ENCODE measurements around the gene ATG13. TPM values are rescaled to one million over a fixed set of nuclear protein-coding genes. Genes with fewer than 3 reads are reported as not detected.

ATG13 gene
- total and polyA plus RNA-seq, 2 experiments from 2014 or later: 32.9 to 71.1 TPM

DNA sequence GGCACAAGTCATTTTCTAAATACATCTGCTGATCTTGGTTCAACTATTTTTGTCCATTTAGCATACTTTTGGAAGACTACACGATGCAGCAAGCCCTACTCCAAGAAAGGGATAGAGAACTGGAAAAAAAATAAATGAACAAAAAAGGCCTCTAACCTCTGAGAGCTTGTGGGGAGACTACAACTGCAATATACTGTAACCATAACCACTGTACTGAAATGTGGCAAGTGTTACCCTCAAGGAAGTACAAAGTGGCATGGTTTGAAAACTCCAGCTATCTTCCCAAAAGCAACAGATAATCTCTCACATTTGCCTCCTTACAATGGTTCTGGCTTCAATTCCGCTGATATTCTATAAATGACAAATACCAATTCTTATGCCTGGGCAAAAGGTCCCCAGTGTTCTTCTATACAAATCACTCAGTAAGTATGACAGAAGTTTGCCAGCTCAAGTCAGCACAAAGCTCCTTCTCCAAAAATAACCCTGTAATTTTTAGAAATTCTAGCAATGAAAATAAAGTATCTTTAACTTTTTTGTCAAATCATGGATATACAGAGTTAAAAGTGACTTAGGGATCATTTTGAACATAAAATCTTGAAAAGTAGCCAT is 46.5 kb upstream of the ATG13 start (continued):
- TF ChIP-seq, protein P1, sequence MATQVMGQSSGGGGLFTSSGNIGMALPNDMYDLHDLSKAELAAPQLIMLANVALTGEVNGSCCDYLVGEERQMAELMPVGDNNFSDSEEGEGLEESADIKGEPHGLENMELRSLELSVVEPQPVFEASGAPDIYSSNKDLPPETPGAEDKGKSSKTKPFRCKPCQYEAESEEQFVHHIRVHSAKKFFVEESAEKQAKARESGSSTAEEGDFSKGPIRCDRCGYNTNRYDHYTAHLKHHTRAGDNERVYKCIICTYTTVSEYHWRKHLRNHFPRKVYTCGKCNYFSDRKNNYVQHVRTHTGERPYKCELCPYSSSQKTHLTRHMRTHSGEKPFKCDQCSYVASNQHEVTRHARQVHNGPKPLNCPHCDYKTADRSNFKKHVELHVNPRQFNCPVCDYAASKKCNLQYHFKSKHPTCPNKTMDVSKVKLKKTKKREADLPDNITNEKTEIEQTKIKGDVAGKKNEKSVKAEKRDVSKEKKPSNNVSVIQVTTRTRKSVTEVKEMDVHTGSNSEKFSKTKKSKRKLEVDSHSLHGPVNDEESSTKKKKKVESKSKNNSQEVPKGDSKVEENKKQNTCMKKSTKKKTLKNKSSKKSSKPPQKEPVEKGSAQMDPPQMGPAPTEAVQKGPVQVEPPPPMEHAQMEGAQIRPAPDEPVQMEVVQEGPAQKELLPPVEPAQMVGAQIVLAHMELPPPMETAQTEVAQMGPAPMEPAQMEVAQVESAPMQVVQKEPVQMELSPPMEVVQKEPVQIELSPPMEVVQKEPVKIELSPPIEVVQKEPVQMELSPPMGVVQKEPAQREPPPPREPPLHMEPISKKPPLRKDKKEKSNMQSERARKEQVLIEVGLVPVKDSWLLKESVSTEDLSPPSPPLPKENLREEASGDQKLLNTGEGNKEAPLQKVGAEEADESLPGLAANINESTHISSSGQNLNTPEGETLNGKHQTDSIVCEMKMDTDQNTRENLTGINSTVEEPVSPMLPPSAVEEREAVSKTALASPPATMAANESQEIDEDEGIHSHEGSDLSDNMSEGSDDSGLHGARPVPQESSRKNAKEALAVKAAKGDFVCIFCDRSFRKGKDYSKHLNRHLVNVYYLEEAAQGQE (IDR thresholded peaks at IDR 0.05; ENCODE audit: unreplicated experiment): no peak
- no peak for TF ChIP-seq EZH2phosphoT487 (IDR thresholded peaks at IDR 0.05; ENCODE audit: unreplicated experiment)
- TF ChIP-seq, protein P2, sequence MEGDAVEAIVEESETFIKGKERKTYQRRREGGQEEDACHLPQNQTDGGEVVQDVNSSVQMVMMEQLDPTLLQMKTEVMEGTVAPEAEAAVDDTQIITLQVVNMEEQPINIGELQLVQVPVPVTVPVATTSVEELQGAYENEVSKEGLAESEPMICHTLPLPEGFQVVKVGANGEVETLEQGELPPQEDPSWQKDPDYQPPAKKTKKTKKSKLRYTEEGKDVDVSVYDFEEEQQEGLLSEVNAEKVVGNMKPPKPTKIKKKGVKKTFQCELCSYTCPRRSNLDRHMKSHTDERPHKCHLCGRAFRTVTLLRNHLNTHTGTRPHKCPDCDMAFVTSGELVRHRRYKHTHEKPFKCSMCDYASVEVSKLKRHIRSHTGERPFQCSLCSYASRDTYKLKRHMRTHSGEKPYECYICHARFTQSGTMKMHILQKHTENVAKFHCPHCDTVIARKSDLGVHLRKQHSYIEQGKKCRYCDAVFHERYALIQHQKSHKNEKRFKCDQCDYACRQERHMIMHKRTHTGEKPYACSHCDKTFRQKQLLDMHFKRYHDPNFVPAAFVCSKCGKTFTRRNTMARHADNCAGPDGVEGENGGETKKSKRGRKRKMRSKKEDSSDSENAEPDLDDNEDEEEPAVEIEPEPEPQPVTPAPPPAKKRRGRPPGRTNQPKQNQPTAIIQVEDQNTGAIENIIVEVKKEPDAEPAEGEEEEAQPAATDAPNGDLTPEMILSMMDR (conservative IDR thresholded peaks at IDR 0.05; ENCODE audit: low read depth in 2 of 2): no peak
- TF ChIP-seq POLR2AphosphoS5 (IDR thresholded peaks at IDR 0.05; ENCODE audit: low read depth): no peak
- no peak for TF ChIP-seq STAT1 (IDR thresholded peaks at IDR 0.05; ENCODE audit: unreplicated experiment)
- no peak for TF ChIP-seq JUNB (IDR thresholded peaks at IDR 0.05; ENCODE audit: unreplicated experiment)
- no peak for TF ChIP-seq NANOG (IDR thresholded peaks at IDR 0.05; ENCODE audit: borderline replicate concordance)
- no peak for TF ChIP-seq CREB1 (CRISPR knock-in tag; IDR thresholded peaks at IDR 0.05; ENCODE audit: low read depth)
- no peak for TF ChIP-seq EZH2 (IDR thresholded peaks at IDR 0.05; ENCODE audit: low read depth, unreplicated experiment)

DNA sequence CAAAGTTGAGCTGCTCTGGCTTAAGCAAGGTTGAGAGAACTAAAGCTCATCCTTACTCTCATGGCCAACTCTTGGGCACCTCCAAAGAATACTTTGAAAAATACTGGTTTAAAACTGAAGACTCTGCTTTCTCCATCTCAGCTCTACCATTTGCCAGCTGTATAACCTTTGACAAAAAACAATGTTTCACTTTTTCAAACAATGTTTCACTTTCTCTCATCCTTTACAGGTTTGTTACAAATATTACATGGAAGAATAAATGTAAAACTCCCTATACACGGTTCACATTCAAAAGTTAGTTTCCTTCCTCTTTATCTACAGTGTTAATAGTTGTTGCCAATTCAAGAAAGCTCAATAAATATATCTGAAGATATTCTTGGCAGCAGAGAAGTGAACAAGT is 42.7 kb upstream of the ATG13 start:
- no peak overlapping the region for H3K27ac ChIP-seq (ENCODE audit: low read depth)
- Mint-ChIP-seq H3K4me3 (no peak overlapping the region), H3K27me3 (ENCODE audit: insufficient read depth, low read depth, poor library complexity) (peaks cover 2% of the 10 kb centered on the region), H3K27ac (no peak overlapping the region), H3K4me1 (no peaks in the 10 kb centered on the region), H3K36me3 (ENCODE audit: low read depth) (peaks cover 8% of the 10 kb centered on the region; the same call in 2 of the 3 replicates), H3K9me3 (0 out of 3 replicates have a peak, but pooled peaks cover 3% of the 10 kb centered on the region)
- no peaks in the 10 kb centered on the region for H3K36me3 ChIP-seq (ENCODE audit: insufficient read depth)
- H3K9me2 ChIP-seq (ENCODE audit: insufficient read depth): no peaks in the 10 kb centered on the region
- H2AFZ ChIP-seq: no peak overlapping the region
- H3K4me2 ChIP-seq: no peak overlapping the region
- peaks cover 92% of the 10 kb centered on the region for H3K79me2 ChIP-seq (replicated peaks; ENCODE audit: insufficient read depth)
- no peaks in the 10 kb centered on the region for H3K4me1 ChIP-seq (ENCODE audit: insufficient read depth)
- TF ChIP-seq EZH2phosphoT487 (IDR thresholded peaks at IDR 0.05; ENCODE audit: unreplicated experiment): no peak
- H3F3A ChIP-seq (replicated peaks; ENCODE audit: low read depth): no peaks in the 10 kb centered on the region
- H3K27me3 ChIP-seq (ENCODE audit: insufficient read depth): no peaks in the 10 kb centered on the region
- H4K20me1 ChIP-seq (replicated peaks; ENCODE audit: insufficient read depth): peaks cover 35% of the 10 kb centered on the region
- no peak overlapping the region for H3K4me3 ChIP-seq
- ATAC-seq: no peak
- no peak for DNase-seq (ENCODE audit: low spot score)
